ENCODE results near the gene GRID2.
"Not testable (repeated sequence)": the region's sequence is repeated elsewhere in the genome, so short reads cannot be mapped to it uniquely, and the experiment has no call there.

The GRID2 gene

DNA sequence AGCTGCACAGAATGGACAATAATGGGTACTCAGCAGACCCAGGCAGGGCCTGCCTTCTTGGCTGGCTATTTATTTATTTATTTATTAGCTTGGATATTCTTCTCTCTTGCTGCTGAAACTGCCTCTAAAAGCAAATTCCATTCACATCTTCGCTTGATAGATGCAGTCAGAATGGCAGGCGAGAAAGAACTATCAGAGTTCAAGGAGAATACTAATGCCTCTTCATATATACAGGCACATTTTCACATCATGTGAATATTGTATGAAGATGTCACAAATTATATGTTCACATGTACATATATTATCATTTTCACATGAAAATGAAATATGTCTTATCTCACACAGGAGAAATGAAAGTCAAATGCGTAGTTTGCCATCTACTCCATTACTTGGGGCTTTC, 1045.1 kb downstream of the GRID2 start:
- DNase-seq = no peak

GRCh38 chr4:93351846-93352245, 1048.1 kb downstream of the GRID2 start:
- no peak for DNase-seq

GRCh38 chr4:93355411-93355810, 1051.6 kb downstream of the GRID2 start:
- DNase-seq = no peak

- DNase-seq = no peak
Measured at GRCh38 chr4:93359586-93359985, 1055.8 kb downstream of the GRID2 start.

DNA sequence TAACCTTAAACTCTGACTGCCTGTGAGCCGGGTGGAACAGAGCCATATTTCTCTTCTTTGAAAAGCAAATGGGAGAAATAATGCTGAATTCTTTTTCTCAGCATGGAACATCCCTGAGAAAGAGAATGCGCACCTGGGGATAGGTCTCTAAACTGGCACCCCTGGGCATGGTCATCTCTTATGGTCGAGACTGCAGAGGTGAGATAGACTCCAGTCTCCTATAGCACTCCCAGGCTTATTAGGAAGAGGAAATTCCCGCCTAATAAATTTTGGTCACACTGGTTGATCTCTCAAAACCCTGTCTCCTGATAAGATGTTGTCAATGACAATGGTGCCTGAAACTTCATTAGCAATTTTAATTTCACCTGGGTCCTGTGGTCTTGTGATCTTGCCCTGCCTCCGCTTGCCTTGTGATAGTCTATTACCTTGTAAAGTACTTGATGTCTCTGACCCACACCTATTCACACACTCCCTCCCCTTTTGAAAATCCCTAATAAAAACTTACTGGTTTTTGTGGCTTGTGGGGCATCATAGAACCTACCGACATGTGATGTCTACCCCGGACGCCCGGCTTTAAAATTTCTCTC, 1062.5 kb downstream of the GRID2 start:
- DNase-seq = not testable (repeated sequence)

- DNase-seq = no peak
Measured at GRCh38 chr4:93368968-93369367, 1065.2 kb downstream of the GRID2 start.

DNA sequence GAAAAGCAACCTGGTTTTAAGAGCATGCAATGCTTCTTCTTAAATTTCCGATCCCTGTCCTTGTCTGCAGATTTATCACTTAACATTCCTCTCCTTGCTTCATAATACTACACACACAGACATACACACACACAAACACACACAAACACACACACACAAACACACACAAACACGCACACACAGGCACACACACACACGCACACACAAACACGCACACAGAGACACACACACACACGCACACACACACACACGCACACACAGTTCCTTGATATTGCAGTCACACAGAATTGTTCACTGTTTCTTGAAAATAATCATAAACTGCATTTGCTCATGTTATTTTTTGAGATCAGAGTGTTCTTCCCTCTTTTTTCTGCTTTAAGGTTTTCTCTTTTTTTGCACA, 1066.5 kb downstream of the GRID2 start:
- DNase-seq = no peak

GRCh38 chr4:93373893-93374860, 1070.4 kb downstream of the GRID2 start:
- no peak for DNase-seq

DNA sequence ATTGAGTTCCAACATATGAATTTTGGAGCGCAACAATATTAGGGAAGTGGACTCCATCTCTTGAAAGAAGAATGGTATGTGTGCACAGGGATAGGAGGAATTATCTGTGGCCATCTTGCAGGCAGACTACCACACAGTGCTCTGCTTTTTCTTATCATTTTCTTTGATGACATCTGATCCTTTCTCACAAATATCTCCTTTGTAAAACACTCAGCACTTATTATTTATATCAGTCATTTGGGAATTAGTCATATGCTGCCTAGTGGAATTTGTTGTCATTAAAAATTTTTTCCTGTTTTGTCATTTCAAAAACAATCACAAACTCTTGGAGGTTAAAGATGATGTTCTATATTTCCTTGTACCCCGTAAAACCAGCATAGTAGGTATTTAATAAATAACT, 1080.5 kb downstream of the GRID2 start:
- DNase-seq = no peak

GRCh38 chr4:93384887-93385286, 1081.1 kb downstream of the GRID2 start:
- no peak for DNase-seq

GRCh38 chr4:93394545-93395081, 1090.8 kb downstream of the GRID2 start:
- no peak for DNase-seq

GRCh38 chr4:93396272-93396671, 1092.5 kb downstream of the GRID2 start:
- no peak for DNase-seq

- no peak for DNase-seq
Measured at GRCh38 chr4:93403571-93403970, 1099.8 kb downstream of the GRID2 start.

GRCh38 chr4:93407493-93408275, 1103.9 kb downstream of the GRID2 start:
- DNase-seq = no peak

- DNase-seq = no peak
Measured at GRCh38 chr4:93409035-93409434, 1105.3 kb downstream of the GRID2 start.

DNA sequence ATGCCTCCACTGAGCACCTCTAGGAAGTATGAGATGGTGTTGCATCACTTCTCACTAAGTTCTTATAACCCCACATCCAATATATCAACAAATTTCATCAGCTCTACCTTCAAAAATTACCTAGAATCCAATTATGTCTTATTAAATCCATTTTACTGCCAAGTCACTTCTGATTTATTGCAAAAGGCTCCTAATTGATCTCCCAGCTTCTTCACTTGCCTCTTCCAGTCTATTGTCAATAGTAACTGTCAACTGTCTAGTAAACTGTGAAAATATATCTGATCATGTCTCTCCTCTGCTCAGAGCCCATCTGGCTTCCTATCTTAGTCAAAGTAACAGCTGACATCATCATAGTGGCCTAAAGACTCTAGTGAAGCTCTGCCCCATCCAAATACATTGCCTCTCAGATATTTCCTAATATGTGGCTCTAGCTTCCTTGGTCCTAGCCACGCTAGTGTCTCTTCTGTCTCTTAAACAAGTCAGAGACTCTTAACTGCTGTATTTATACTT, 1110.3 kb downstream of the GRID2 start:
- DNase-seq = no peak

DNA sequence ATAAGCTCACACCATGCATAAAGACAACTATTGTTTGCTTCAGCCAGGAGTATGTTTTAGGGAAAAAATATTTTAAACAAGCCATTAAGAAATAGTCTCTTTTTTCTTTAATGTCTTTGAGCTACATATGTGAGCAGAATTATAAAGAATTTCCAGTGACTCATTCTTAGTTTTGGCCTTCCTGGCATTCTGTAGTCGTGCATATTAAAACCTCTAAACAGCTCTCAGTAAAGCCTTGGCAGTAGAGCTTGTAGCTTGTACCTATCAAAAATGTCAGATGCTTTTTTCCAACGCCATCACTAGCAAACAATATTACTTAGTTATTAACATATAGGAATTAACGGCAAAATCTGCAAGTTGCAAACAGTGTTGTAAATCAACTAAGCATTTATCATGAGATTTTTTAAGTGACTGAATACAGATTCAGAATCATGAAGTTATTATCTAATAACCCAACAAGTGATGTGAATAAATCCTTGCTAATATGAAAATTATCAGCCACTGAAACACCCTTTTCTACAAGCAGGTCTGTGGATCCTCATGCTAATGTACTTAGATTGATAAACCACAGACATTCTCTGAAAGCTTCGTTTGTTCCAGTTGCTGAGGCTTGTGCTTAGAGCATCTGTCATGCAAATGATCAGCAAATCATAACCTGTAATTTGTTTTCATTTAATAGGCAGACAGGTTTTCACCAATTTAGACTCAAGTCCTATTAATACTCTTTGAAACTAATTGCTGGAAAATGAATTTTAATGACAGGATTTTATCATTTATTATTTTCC, 1112.8 kb downstream of the GRID2 start:
- DNase-seq = no peak

DNA sequence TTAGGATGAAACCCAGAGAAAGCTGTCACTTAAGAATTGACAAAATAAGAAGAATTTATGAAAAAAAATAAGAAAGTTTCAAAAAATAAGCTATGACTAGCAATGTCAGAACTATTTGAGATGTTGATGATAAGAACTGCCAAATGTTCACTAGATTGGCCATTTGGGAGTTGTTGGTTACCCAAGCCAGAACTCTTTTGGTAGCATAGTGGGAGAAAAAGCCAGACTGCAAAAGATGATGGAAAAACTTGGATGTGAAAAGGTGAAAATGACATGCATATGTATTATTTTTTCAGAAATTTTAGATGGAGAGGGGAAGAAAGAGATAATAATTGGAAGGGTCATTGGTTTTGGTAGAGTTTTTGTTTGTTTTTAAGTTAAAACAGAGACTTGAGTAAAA, 1127.6 kb downstream of the GRID2 start:
- no peak for DNase-seq

DNA sequence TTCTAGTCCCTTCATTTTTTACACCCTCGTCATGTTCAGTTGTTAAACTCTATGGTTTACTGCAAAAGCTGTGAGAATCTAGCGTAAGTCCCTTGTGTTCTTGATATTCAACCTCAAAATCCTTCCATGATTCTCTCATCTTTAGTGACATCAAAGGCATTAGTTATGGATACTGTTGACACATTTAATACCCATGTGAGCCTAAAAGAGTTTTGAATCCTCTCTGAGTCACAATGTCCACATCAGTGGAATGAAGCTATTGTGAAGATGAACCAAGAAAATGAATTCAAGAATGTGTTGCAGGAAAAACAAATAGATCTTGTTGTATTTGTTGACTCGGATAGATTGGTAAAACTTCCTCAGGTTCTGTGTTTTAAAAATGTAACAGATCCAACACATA, 1130.1 kb downstream of the GRID2 start:
- no peak for DNase-seq

- no peak for DNase-seq
Measured at GRCh38 chr4:93436000-93436626, 1132.3 kb downstream of the GRID2 start.

DNA sequence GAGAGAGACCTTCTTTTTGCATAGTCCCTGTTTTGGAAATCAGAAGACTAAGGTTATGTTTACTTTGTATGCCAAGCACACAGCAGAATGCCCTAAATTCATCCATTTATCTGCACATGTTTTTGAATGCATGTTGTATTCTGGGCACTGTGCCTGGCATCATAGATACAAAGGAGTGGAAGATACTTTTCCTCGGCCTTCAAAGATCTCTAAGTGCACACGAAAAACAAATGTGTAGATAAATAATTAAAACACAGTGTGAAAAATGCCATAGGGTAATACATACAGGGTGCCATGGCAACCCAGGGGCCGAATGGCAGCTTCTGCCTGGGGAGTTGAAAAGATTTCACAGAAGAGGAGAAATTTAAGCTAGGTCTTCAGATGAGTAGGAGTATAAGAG, 1134.2 kb downstream of the GRID2 start:
- DNase-seq = no peak

DNA sequence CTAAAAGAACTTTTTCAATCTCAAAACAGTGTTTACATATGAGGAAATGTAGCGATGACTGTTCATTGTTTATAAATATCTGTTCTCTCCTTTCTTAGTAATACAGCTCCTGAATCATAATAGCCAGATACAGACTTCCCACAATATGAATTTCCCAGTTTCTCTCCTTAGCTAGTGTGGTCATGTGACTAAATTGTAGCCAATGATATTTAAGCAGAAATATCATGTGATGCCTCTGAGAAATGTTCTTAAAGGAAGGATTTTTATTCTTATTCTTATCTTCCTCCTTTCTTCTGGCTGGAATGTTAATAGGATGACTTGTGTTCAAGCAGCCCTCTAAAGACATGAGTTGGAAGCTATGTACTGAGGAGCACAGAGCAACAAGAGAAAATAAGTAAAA, 1141.1 kb downstream of the GRID2 start:
- no peak for DNase-seq
